22Rv1 (cell line): ENCODE data around the gene SPIB.

ENCODE experiments used
- CTCF ChIP-seq: fragments of 450-650 bp; IDR thresholded peaks from 2 replicates; pipeline ENCODE4 v1.5.1; 2017; ENCODE audit warnings: mild to moderate bottlenecking
- ZFX ChIP-seq: fragments of 450-650 bp; IDR thresholded peaks from 2 replicates; pipeline ENCODE4 v1.6.1; 2017; ENCODE audit warnings: antibody characterized with exemption, borderline replicate concordance

GRCh38 chr19:50412419-50412818 is 6.3 kb upstream of the SPIB start:
- no peak for TF ChIP-seq CTCF
- no peak for TF ChIP-seq ZFX
